ENCODE results near the gene NPRL2. TPM values are rescaled to one million over a fixed set of nuclear protein-coding genes. Genes with fewer than 3 reads are reported as not detected.
A peak's percentile ranks its signal among the peaks of the same experiment; 100 is the strongest.

Gene NPRL2
- total RNA-seq, 1 experiment from 2014 or later = 21.0 TPM

DNA sequence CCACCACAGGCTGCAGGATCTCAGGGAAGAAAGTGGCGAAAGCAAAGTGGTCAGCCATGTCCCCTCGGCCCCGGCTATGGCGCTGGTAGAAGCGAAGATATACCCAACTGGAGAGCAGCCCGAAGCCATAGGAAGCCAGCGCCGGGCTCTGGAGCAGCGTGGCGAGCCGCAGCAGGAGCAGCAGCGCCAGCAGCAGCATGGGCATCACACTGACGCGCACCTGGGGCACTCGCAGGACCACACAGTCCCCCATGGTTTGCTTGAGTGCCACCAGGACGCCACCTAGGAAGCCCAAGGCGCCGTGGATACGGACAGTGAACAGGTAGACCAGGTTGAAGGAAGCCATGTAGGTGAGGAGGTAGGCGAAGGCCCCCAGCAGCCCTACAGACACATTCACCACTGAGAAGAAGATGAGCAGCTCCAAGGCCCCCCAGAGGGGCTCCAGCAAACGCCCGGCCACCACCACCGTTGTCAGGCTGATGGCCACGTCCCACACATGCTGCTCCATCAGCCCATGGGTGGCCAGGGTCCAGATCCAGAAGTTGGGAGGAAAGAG lies 7.9 kb upstream of the NPRL2 start:
- Mint-ChIP-seq H3K9me3 (ENCODE audit: low read depth, unreplicated experiment) (no peaks in the 10 kb centered on the region), H3K27ac (ENCODE audit: unreplicated experiment) (peak overlapping the region; percentile 89), H3K4me3 (ENCODE audit: low read depth, unreplicated experiment) (peak overlapping the region; percentile 96), H3K27me3 (ENCODE audit: unreplicated experiment) (peaks cover 8% of the 10 kb centered on the region), H3K36me3 (ENCODE audit: insufficient read depth, unreplicated experiment) (peaks cover 28% of the 10 kb centered on the region), H3K4me1 (ENCODE audit: low read depth, unreplicated experiment) (peaks cover 10% of the 10 kb centered on the region)
- CTCF ChIA-PET = no interaction called here
- DNase-seq = no peak
- intact Hi-C loops (cut with micrococcal nuclease; ENCODE audit: unreplicated experiment) = no loop called here
- TF ChIP-seq, protein P1, sequence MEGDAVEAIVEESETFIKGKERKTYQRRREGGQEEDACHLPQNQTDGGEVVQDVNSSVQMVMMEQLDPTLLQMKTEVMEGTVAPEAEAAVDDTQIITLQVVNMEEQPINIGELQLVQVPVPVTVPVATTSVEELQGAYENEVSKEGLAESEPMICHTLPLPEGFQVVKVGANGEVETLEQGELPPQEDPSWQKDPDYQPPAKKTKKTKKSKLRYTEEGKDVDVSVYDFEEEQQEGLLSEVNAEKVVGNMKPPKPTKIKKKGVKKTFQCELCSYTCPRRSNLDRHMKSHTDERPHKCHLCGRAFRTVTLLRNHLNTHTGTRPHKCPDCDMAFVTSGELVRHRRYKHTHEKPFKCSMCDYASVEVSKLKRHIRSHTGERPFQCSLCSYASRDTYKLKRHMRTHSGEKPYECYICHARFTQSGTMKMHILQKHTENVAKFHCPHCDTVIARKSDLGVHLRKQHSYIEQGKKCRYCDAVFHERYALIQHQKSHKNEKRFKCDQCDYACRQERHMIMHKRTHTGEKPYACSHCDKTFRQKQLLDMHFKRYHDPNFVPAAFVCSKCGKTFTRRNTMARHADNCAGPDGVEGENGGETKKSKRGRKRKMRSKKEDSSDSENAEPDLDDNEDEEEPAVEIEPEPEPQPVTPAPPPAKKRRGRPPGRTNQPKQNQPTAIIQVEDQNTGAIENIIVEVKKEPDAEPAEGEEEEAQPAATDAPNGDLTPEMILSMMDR (IDR thresholded peaks at IDR 0.05; ENCODE audit: unreplicated experiment) = no peak
- BruUV-seq (replicated peaks) = no TSS peak

DNA sequence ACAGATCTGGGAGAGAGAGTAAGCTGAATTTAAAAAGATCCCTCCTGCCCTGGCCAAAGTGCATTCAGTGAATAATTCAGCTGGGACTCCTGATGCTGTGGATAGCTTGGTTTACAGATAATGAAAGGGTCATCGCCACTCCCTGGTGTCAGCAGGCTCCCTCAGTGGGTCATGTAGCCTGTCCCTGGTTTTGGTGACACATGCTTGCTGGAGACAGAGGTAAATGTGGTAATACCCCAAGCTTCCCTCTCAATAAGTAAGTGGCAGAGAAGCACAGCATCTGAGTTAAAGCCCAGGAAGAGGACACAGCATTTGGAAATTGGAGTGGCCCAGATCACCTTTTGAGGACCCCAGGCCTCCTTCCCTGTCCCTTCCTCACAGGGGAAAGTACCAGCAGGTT lies 6.9 kb upstream of the NPRL2 start:
- DNase-seq = no peak
- Mint-ChIP-seq H3K27ac (ENCODE audit: unreplicated experiment) (no peak overlapping the region), H3K4me3 (ENCODE audit: low read depth, unreplicated experiment) (peak overlapping the region; percentile 96), H3K27me3 (ENCODE audit: unreplicated experiment) (no peaks in the 10 kb centered on the region), H3K4me1 (ENCODE audit: low read depth, unreplicated experiment) (peaks cover 10% of the 10 kb centered on the region), H3K36me3 (ENCODE audit: insufficient read depth, unreplicated experiment) (peaks cover 28% of the 10 kb centered on the region), H3K9me3 (ENCODE audit: low read depth, unreplicated experiment) (no peaks in the 10 kb centered on the region)
- TF ChIP-seq, protein P1 (IDR thresholded peaks at IDR 0.05; ENCODE audit: unreplicated experiment) = no peak
- CTCF ChIA-PET = no interaction called here
- intact Hi-C loops (cut with micrococcal nuclease; ENCODE audit: unreplicated experiment) = no loop called here
- no TSS peak for BruUV-seq (replicated peaks)

DNA sequence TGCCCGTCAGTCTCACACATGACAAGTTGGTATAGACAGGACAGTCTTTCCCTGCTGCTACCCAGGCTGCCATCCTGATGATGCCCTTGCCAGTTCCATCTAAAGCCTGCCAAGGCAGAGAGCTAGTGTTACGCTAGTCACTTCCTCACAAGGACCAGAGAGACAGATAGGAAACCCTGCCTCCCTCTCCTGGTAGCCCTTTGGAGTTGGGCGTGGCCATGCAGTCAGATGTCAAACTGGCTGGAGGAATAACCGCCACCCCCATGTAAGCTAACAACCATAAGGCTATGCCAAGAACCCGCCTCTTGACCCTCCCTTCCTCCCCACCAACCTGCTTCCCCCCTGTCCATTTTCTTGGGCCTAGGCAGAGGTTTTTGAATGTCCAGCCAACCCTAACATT lies 6.0 kb upstream of the NPRL2 start:
- CTCF ChIA-PET = interaction anchor here (0.6 kb wide), 1 partner anchor 84 kb away, joined by 4 read pairs; no protein-coding TSS in a partner anchor
- TF ChIP-seq, protein P1 (IDR thresholded peaks at IDR 0.05; ENCODE audit: unreplicated experiment) = no peak
- intact Hi-C loops (cut with micrococcal nuclease; ENCODE audit: unreplicated experiment) = no loop called here
- Mint-ChIP-seq H3K4me3 (ENCODE audit: low read depth, unreplicated experiment) (peak overlapping the region; percentile 96), H3K36me3 (ENCODE audit: insufficient read depth, unreplicated experiment) (peaks cover 29% of the 10 kb centered on the region), H3K27me3 (ENCODE audit: unreplicated experiment) (no peaks in the 10 kb centered on the region), H3K9me3 (ENCODE audit: low read depth, unreplicated experiment) (no peaks in the 10 kb centered on the region), H3K4me1 (ENCODE audit: low read depth, unreplicated experiment) (peaks cover 10% of the 10 kb centered on the region), H3K27ac (ENCODE audit: unreplicated experiment) (no peak overlapping the region)
- no peak for DNase-seq
- no TSS peak for BruUV-seq (replicated peaks)

DNA sequence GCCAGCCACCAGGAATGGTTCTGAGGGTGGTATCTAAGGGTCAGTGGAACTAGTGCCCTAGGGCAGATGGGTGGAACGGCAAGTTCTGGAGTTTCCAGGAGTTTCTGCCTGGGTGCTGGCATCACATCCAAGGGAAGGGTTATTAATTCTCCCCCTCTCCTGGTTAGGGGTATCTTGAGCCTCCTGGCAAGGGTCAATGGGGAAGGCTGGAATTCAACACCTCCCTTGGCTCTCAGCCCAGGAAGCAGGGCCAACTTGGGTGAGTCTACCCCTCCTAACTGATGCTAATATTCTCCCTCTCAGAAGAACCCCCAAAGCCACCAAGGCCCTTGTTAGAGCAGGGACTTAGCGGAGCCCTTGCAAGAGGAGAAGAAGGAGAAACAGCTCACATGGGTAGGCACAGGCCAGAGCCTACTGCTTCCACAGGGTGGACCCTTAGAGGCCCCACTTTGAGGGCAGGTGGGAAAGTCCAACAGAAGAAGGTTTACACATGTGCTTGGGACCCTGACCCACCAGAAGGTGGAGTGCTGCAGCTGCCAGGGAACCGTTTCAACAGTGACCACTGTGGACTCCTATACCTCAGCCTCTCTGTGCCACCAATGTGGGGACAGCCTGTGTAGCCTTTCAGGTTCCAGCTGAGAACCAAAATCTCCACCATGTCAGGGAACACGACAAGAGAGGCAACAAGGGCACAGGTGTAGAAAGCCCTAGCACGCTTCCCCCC lies 5.4 kb upstream of the NPRL2 start:
- Mint-ChIP-seq H3K36me3 (ENCODE audit: insufficient read depth, unreplicated experiment) (peaks cover 34% of the 10 kb centered on the region), H3K27ac (ENCODE audit: unreplicated experiment) (no peak overlapping the region), H3K4me1 (ENCODE audit: low read depth, unreplicated experiment) (peaks cover 10% of the 10 kb centered on the region), H3K27me3 (ENCODE audit: unreplicated experiment) (no peaks in the 10 kb centered on the region), H3K9me3 (ENCODE audit: low read depth, unreplicated experiment) (no peaks in the 10 kb centered on the region), H3K4me3 (ENCODE audit: low read depth, unreplicated experiment) (no peak overlapping the region)
- CTCF ChIA-PET = interaction anchor here (0.6 kb wide), 2 partner anchors 25 to 83 kb away, joined by 4 read pairs; no protein-coding TSS in a partner anchor
- TF ChIP-seq, protein P1 (IDR thresholded peaks at IDR 0.05; ENCODE audit: unreplicated experiment) = no peak
- DNase-seq = no peak
- intact Hi-C loops (cut with micrococcal nuclease; ENCODE audit: unreplicated experiment) = no loop called here
- BruUV-seq (replicated peaks) = no TSS peak
